Lower leg skin (tissue), 4 donors: ENCODE results near the gene PKP1. TPM values are rescaled to one million over a fixed set of nuclear protein-coding genes. Genes with fewer than 3 reads are reported as not detected.

Experiments
- DNase-seq, 2 donors: peaks; one replicate each; pipeline ENCODE4 v3.0.0-alpha.2; 2019; ENCODE audit warnings: low spot score in 2 of 2
- H3K4me3 ChIP-seq: fragments of 200-600 bp; sonication (generic); 2 replicates; pipeline ENCODE4 v1.5.1; 2017; ENCODE audit warnings: mild to moderate bottlenecking, low read depth; ENCODE audit not compliant: poor library complexity, severe bottlenecking
- POLR2A ChIP-seq, 2 donors: fragments of 450-650 bp; IDR thresholded peaks; one replicate each; pipeline ENCODE4 v1.6.1; 2016 to 2017; ENCODE audit warnings: antibody characterized with exemption in 2 of 2, mild to moderate bottlenecking in 1 of 2, moderate library complexity in 1 of 2
- WGBS, 2 donors: methylation state at CpG; one replicate each; pipeline ENCODE4 v1.1.5; 2018; 5-methylcytosine and 5-hydroxymethylcytosine counted together
- intact Hi-C: fragments of 100-400 bp; cut with DNase I; formaldehyde crosslinking; loops from one replicate; pipeline ENCODE4 v1.15.0; 2023; ENCODE audit warnings: low total_unique reads
- total RNA-seq, 4 donors: library from RNA; depleted of rRNA; stranded (reverse); fragments of >200 nt; gene quantifications; one replicate each; pipeline ENCODE4 v1.1.0, GENCODE V29; 2016
- TF ChIP-seq, protein P1 (sequence below), 3 donors: fragments of 450-650 bp; IDR thresholded peaks; one replicate each; pipeline ENCODE4 v1.5.1; 2016; ENCODE audit warnings: antibody characterized with exemption in 3 of 3, mild to moderate bottlenecking in 3 of 3, moderate library complexity in 2 of 3

The PKP1 gene
- total RNA-seq, 4 donors from 2014 or later = 928 to 1,274 (median 961) TPM

DNA sequence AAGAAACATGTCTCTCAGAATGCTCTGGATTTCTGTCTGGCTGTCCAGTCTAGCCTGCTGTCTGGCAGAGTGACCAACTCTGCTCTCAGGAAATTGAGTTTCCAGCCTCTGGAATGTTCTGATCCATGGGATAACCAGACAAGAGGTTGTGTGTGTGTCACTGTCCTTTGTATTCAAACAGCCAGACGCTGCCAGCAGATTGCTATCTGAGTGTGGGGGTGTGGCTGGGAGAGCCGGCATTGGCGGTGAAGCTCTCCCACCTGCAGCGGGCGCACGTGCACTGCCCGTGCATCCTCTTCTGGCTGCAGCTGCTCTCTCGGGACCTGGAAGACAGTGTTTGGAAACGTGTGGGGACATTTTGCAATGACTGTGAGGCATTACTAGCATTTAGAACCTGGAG, 26.1 kb downstream of the PKP1 start:
- TF ChIP-seq POLR2A (IDR thresholded peaks at IDR 0.05) = no peak
- TF ChIP-seq, protein P1, sequence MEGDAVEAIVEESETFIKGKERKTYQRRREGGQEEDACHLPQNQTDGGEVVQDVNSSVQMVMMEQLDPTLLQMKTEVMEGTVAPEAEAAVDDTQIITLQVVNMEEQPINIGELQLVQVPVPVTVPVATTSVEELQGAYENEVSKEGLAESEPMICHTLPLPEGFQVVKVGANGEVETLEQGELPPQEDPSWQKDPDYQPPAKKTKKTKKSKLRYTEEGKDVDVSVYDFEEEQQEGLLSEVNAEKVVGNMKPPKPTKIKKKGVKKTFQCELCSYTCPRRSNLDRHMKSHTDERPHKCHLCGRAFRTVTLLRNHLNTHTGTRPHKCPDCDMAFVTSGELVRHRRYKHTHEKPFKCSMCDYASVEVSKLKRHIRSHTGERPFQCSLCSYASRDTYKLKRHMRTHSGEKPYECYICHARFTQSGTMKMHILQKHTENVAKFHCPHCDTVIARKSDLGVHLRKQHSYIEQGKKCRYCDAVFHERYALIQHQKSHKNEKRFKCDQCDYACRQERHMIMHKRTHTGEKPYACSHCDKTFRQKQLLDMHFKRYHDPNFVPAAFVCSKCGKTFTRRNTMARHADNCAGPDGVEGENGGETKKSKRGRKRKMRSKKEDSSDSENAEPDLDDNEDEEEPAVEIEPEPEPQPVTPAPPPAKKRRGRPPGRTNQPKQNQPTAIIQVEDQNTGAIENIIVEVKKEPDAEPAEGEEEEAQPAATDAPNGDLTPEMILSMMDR (IDR thresholded peaks at IDR 0.05) = no peak
- 8 to 16% methylated on average over 9 of the region's 9 CpGs for WGBS, 2 donors
- intact Hi-C loops = no loop called here
- DNase-seq = peak; percentile 90 to 94
- H3K4me3 ChIP-seq = no peak overlapping the region

DNA sequence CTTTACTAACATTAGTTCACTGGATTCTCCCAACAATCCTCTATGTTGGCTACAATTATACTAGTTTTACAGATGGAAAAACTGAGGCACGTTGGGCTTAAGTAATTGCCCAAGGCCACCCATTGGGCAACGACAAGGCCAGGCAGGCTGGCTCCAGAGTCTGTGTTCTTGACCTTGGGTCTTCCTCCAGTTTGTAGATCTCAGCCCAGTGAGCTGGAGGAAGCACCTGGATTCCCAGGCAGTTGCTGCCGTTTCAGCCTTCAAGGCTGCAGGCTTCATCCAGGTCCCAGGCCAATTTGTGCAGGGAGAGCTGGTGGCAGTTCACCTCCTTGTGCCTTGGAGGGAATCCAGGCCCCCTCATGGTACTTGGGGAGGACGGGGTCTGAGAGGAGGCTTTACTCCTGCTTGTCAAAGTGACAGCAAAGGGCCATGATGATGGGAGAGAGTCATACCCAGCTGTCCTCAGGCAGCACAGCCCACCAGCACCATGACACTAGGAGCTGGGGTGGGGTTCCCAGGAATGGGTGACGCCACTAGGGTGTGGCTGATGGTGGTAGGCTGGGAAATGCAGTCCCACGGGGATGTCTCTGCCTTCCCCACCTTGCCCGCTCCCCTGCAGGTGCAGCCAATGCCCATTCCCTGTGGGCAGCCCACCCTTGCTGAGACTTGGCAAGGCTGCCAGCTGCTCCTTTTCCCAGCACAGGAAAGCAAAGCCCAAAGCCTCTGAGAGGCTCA, 27.1 kb downstream of the PKP1 start:
- DNase-seq = no peak
- intact Hi-C loops = no loop called here
- WGBS, 2 donors = 39 to 63% methylated on average over 7 of the region's 7 CpGs

DNA sequence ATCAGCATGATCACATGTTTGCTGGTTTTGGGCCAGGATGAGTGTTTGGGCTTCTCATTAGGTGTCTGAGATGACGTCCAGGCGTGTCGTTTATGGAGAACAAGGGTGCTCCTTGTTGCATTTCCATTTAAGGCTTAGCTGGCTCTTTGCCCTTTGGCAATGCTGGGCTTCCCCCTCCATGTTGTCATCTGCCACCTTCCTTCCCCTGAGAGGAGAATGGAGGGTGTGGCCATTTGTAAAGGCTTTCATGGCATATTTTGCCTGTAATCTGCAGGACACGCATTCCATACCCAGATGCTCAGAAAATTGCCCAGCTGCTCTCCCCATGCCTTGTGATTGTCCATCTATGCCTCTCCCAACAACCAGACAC, 27.7 kb downstream of the PKP1 start:
- TF ChIP-seq, protein P1 (IDR thresholded peaks at IDR 0.05) = no peak
- TF ChIP-seq POLR2A (IDR thresholded peaks at IDR 0.05) = no peak
- intact Hi-C loops = no loop called here
- peak in 1 of 2 donors; percentile 79 for DNase-seq
- 34 to 37% methylated on average over 4 of the region's 4 CpGs for WGBS, 2 donors
- no peak overlapping the region for H3K4me3 ChIP-seq

More for the DNA sequence above, 27.1 kb downstream of the PKP1 start:
- no peak overlapping the region for H3K4me3 ChIP-seq
- no peak for TF ChIP-seq POLR2A (IDR thresholded peaks at IDR 0.05)
- TF ChIP-seq, protein P1 (IDR thresholded peaks at IDR 0.05) = no peak

DNA sequence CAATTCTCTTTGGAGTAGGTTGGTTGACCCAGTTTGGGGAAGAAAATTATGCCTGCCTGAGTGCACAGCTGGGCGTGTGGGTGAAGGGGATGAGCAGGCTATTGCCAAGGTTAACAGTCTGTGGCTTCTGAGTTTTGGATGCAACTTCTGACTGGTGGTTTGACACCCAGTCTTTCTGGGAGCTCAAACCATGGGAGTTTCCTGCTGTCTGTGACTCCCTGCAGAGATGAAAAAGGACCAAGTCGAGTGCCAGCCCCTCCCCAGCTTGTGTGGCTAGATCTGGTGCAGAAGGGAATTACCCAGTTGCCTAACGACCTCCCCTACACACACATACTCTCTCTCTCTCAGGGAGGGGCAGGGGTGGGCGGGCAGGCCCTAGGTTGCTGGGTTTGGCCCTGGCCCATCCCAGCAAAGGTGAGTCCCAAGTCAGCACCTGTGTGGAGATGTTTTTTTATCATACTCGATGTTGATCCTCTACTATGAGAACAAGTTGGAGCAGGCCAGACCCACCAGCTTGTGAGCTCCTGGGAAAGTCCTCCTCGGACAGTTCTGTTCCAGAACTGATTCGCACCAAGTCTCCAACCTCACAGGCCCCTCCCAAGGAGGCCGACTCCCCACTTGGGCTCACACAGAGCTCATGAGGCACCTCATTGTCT, 28.2 kb downstream of the PKP1 start:
- DNase-seq = peak in 1 of 2 donors; percentile 74
- WGBS, 2 donors = 30 to 34% methylated on average over 7 to 8 of the region's 8 CpGs
- no peak overlapping the region for H3K4me3 ChIP-seq
- intact Hi-C loops = no loop called here
- no peak for TF ChIP-seq POLR2A (IDR thresholded peaks at IDR 0.05)

DNA sequence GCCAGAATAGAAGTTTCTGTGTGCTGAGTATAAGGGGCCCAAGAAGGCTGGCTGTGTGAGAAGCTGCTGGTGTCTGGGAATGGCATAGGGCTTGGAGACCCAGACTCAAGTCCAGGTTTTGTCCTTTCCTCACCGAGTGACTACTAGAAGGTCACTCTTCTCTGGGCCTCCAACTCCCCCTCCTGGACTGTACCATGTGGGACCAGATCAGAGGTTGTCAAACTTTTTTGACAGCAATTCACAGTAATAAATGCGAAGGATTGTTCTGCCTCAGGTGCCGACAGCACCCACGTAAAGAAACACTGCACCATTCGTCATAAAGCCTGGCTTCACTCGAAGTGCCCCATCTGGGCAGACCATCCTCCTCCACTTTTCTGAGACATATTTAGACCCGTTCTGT, 29.0 kb downstream of the PKP1 start:
- H3K4me3 ChIP-seq = no peak overlapping the region
- TF ChIP-seq POLR2A (IDR thresholded peaks at IDR 0.05) = no peak
- TF ChIP-seq, protein P1 (IDR thresholded peaks at IDR 0.05) = no peak
- intact Hi-C loops = no loop called here
- 39 to 68% methylated on average over 7 of the region's 7 CpGs for WGBS, 2 donors
- no peak for DNase-seq

DNA sequence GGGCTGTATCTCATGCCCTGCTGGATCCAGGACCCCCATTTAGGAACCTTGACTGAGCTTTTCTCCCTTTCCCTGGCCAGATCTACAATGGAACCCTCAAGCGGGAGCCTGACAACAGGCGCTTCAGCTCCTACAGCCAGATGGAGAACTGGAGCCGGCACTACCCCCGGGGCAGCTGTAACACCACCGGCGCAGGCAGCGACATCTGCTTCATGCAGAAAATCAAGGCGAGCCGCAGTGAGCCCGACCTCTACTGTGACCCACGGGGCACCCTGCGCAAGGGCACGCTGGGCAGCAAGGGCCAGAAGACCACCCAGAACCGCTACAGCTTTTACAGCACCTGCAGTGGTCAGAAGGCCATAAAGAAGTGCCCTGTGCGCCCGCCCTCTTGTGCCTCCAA, 29.8 kb downstream of the PKP1 start:
- 80 to 89% methylated on average over 12 to 16 of the region's 16 CpGs for WGBS, 2 donors
- DNase-seq = no peak

More for the DNA sequence above, 29.8 kb downstream of the PKP1 start:
- TF ChIP-seq, protein P1 (IDR thresholded peaks at IDR 0.05) = no peak
- TF ChIP-seq POLR2A (IDR thresholded peaks at IDR 0.05) = no peak
- intact Hi-C loops = no loop called here
- no peak overlapping the region for H3K4me3 ChIP-seq
